GM12875 (cell line): ENCODE data around the gene CRADD.
"Not testable (repeated sequence)": the region's sequence is repeated elsewhere in the genome, so short reads cannot be mapped to it uniquely, and the experiment has no call there.

ENCODE experiments used
- H3K4me3 ChIP-seq: one replicate; pipeline ENCODE4 v1.5.1; 2011; ENCODE audit warnings: low read depth, low read length, control low read depth
- CTCF ChIP-seq: IDR thresholded peaks from 2 replicates; pipeline ENCODE4 v1.5.1; 2011; ENCODE audit warnings: low read depth, mild to moderate bottlenecking, control low read depth, inconsistent platforms, low read length, moderate library complexity, borderline replicate concordance; ENCODE audit not compliant: insufficient read depth

Gene CRADD

GRCh38 chr12:93870020-93870795, 193.0 kb downstream of the CRADD start:
- no peak overlapping the region for H3K4me3 ChIP-seq
- no peak for TF ChIP-seq CTCF

GRCh38 chr12:93871566-93871965, 194.4 kb downstream of the CRADD start:
- not testable (repeated sequence) for H3K4me3 ChIP-seq

- no peak for TF ChIP-seq CTCF
- H3K4me3 ChIP-seq, result no peak overlapping the region
These were observed 196.4 kb downstream of the CRADD start for GRCh38 chr12:93873561-93873960.

GRCh38 chr12:93875157-93875556, 198.0 kb downstream of the CRADD start:
- TF ChIP-seq CTCF, result no peak
- H3K4me3 ChIP-seq, result no peak overlapping the region

- no peak overlapping the region for H3K4me3 ChIP-seq
- no peak for TF ChIP-seq CTCF
These were observed 199.2 kb downstream of the CRADD start for GRCh38 chr12:93876360-93876759.

- no peak for TF ChIP-seq CTCF
- no peak overlapping the region for H3K4me3 ChIP-seq
These were observed 200.3 kb downstream of the CRADD start for GRCh38 chr12:93877446-93877845.

GRCh38 chr12:93879476-93880421, 202.6 kb downstream of the CRADD start:
- TF ChIP-seq CTCF, result no peak
- H3K4me3 ChIP-seq, result no peak overlapping the region
